SK-N-MC (cell line): ENCODE measurements around the gene SOSTDC1.

ENCODE experiments used
- DNase-seq: peaks from one replicate; pipeline ENCODE4 v3.0.0-alpha.2; 2011; ENCODE audit warnings: low read depth, low spot score
- H3K27ac ChIP-seq: fragments of 200-600 bp; sonication (generic); 2 replicates; pipeline ENCODE4 v1.5.1; 2016; ENCODE audit warnings: mixed run types
- H3K36me3 ChIP-seq: fragments of 200-600 bp; sonication (generic); 2 replicates; pipeline ENCODE4 v1.6.1; 2017; ENCODE audit warnings: antibody characterized with exemption, low read length, mixed read lengths; ENCODE audit not compliant: insufficient read depth
- H3K4me3 ChIP-seq: fragments of 200-600 bp; sonication (generic); 2 replicates; pipeline ENCODE4 v1.5.1; 2016
- H3K9ac ChIP-seq: fragments of 200-600 bp; sonication (generic); 2 replicates; pipeline ENCODE4 v1.8.0; 2017; ENCODE audit warnings: mixed run types, mixed read lengths; ENCODE audit not compliant: insufficient read length
- H3K9me3 ChIP-seq: fragments of 200-600 bp; sonication (generic); 2 replicates; pipeline ENCODE4 v1.6.1; 2017; ENCODE audit warnings: low read depth, mild to moderate bottlenecking, antibody characterized with exemption, low read length, moderate library complexity, mixed read lengths
- EZH2 ChIP-seq: fragments of 200-600 bp; sonication (generic); IDR thresholded peaks from one replicate; pipeline ENCODE4 v1.6.1; 2017; ENCODE audit warnings: antibody characterized with exemption
- FOXP2 ChIP-seq: optimal IDR thresholded peaks from 2 replicates; pipeline ENCODE3; 2011; ENCODE audit warnings: mild to moderate bottlenecking, moderate library complexity; ENCODE audit not compliant: insufficient read depth; ENCODE audit errors: extremely low read length, control extremely low read depth
- POLR2AphosphoS5 ChIP-seq: IDR thresholded peaks from 2 replicates; pipeline ENCODE4 v1.6.1; 2012; ENCODE audit warnings: mild to moderate bottlenecking, low read depth, low read length, borderline replicate concordance

SOSTDC1 gene

DNA sequence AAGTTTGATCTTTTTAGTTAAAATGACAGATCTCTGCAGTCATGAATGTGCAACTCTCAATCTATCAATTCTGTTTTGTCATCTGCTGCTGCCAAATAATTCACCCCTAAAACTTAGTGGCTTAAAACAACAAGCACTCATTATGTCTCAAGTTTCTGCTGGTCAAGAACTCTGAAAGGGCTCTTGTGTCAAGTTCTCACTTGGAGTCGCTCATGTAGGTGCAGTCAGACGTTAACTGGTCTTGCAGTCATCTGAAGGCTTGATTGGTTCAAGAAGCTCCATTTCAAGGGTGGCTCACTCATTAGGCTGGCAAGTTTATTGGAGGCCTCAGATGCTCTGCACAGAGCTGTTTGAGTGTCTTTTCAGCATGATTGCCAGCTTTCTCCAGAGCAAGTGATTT, 32.6 kb upstream of the SOSTDC1 start:
- H3K4me3 ChIP-seq: no peak overlapping the region
- no peak overlapping the region for H3K9ac ChIP-seq
- no peaks in the 10 kb centered on the region for H3K36me3 ChIP-seq
- no peaks in the 10 kb centered on the region for H3K9me3 ChIP-seq
- no peak overlapping the region for H3K27ac ChIP-seq
- no peak for DNase-seq
- TF ChIP-seq POLR2AphosphoS5 (no peak), FOXP2 (no peak), EZH2 (no peak)

DNA sequence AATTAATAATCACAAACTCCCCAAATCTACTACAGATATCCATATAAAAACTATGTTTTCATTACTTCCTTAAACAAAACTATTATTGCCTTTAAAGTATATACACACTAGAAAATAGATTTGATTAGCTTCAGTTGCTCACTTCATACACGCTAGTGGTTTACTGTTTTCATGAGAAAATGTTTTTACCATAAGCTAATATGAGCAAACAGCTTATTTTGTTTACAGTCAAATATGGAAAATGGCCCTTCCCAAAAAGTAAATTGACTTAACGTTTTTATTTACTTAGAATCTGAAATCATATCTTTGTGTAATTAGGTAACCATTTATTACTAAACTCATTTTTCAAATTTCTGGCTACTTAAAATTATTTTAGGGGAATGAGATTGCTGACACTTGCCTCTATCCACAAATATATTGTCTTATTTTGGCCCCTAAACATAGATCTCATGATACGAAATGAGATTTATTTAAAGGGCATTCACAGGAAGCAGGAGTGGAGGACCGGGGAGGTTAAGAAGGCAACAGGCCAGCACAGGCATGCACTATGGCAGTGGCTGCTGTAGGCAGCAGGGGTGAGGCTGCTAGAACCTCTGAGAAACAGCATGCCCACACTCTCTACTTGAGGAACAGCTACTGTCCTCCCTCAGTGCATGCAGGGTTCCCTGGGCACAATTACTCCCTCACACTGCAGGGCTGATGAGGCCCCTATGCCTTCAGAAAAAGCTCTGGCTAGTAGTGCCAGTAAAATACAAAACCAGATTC, 29.6 kb upstream of the SOSTDC1 start:
- Histone ChIP-seq H3K9ac (no peak overlapping the region), H3K9me3 (no peaks in the 10 kb centered on the region), H3K27ac (no peak overlapping the region), H3K36me3 (no peaks in the 10 kb centered on the region), H3K4me3 (no peak overlapping the region)
- no peak for DNase-seq
- no peak for TF ChIP-seq POLR2AphosphoS5

DNA sequence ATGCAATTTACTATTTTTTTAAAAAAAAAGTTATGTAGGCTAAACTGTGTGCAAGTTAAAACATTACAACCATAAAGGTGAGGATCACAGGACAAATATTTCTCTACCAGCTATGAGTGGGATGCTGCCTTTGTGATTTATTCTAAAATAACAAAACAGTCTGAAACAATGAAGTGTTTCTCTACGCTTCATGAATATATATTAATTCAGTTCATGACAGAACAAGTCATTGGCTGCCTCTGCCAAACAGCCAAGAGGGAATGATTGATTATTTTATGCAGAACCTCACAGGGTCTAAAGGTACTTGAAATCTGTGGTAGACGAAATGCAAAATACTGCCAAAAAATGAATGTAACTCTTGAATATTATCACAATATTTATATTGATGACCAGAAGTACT, 29.0 kb upstream of the SOSTDC1 start:
- TF ChIP-seq POLR2AphosphoS5 (no peak), FOXP2 (no peak), EZH2 (no peak)
- H3K9me3 ChIP-seq: no peaks in the 10 kb centered on the region
- DNase-seq: no peak

DNA sequence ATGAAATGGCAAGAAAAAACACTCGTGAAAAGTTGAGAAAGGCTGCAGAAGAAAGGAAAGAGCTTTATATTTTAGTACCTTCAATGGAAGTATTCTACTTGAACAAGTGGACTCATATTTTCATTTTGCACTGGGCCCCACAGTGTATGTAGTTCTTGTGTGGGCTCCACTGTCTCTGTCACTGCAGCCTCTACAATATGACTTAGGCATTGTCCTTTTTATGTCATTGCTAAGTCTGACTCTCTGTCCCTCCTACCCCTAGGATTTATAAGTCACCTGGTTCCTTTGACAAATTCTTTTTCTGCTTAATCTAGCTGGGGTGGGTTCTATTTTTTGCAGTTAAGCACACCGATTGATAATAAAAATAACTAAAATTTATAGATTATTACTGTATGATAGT, 27.7 kb upstream of the SOSTDC1 start:
- Histone ChIP-seq H3K27ac (no peak overlapping the region), H3K9ac (no peak overlapping the region), H3K4me3 (no peak overlapping the region), H3K9me3 (no peaks in the 10 kb centered on the region), H3K36me3 (no peaks in the 10 kb centered on the region)
- TF ChIP-seq POLR2AphosphoS5 (no peak), EZH2 (no peak), FOXP2 (no peak)
- DNase-seq: no peak

More for the DNA sequence above, 29.0 kb upstream of the SOSTDC1 start:
- H3K27ac ChIP-seq: no peak overlapping the region
- no peak overlapping the region for H3K4me3 ChIP-seq
- no peaks in the 10 kb centered on the region for H3K36me3 ChIP-seq
- no peak overlapping the region for H3K9ac ChIP-seq

DNA sequence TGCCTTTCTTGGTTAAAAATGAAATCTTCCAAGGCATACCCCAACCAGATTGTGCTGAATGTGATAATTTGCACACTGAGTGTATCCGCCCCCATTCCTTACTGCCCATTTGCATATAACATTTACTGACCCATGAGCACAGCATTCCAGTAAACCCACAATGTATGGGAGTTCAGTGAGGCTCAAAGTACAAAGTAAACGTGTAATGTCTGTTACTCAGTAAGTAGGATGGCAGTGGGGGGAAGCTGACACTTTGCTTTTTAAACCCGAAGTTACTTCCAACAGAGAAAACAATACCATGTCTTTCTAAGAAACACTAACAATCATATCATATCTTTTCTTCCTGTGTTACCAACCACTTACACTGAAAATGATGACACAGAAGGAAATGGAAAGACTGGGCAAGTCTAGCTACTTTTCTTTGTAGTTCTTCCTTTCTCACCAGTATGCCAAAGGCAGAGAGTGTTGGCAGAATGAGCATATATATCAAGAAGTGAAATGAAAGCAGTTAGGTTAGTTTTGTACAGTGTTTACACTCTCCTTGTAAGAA, 27.1 kb upstream of the SOSTDC1 start:
- Histone ChIP-seq H3K9ac (no peak overlapping the region), H3K36me3 (no peaks in the 10 kb centered on the region), H3K9me3 (no peaks in the 10 kb centered on the region), H3K27ac (no peak overlapping the region), H3K4me3 (no peak overlapping the region; the same call in 1 of the 2 replicates)
- no peak for DNase-seq
- TF ChIP-seq POLR2AphosphoS5: no peak
- TF ChIP-seq FOXP2: no peak
- TF ChIP-seq EZH2: no peak

DNA sequence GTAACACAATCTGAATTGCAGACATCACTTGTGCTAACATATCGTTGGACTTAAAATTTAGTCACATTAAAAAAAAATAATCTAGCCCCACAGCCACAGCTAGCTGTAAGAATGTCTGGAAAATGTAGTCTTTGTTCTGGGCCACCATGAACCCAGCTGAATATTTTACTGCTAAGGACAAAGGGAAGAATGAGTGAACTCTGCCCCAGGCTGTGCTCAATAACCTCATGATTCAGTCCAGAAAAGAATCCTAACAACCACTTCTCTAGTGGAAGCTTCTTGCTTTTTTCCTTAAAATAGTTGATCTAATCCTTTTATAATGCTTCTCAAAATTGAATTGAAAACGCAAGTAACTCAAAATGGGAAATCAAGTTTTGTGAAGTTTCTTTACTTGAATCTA, 25.6 kb upstream of the SOSTDC1 start:
- Histone ChIP-seq H3K9me3 (no peaks in the 10 kb centered on the region), H3K36me3 (no peaks in the 10 kb centered on the region), H3K4me3 (no peak overlapping the region), H3K9ac (no peak overlapping the region), H3K27ac (no peak overlapping the region)
- no peak for DNase-seq
- TF ChIP-seq EZH2 (no peak), FOXP2 (no peak), POLR2AphosphoS5 (no peak)

DNA sequence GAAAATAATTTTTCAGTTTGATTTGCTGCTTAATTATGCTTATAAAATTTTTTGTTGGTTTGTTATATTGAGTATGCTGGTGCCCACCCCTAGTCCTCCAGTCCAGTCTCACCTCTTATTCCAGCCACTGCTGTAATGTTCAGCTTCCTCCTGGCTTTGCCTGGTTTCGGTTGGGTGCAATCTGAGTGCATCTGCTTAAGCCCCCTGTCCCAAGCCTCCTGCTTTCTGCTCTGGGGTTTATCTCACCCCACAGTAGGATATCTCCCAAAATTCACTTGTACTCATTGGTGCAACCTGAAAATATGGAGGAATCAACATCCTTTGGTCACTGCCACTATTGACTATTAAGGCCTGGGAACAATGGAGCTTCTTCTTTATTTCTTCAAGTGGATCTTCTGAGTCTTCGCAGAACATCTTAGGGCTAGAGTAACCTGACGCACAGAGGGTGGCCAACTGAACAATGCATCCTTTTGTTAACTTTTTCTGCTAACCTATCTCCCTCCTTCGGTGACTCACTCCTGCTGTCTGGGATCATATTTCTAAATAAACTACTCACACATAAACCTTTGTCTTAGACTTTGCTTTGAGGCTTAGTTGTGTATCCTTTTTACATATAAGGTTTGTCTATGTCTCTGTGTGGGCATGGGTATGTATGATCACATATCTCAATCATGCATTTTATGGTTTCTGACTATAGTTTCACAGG, 19.1 kb upstream of the SOSTDC1 start:
- no peak overlapping the region for H3K27ac ChIP-seq
- H3K36me3 ChIP-seq: no peaks in the 10 kb centered on the region
- DNase-seq: no peak
- no peak for TF ChIP-seq FOXP2
- TF ChIP-seq POLR2AphosphoS5: no peak
- no peaks in the 10 kb centered on the region for H3K9me3 ChIP-seq
- H3K9ac ChIP-seq: no peak overlapping the region
- no peak overlapping the region for H3K4me3 ChIP-seq

DNA sequence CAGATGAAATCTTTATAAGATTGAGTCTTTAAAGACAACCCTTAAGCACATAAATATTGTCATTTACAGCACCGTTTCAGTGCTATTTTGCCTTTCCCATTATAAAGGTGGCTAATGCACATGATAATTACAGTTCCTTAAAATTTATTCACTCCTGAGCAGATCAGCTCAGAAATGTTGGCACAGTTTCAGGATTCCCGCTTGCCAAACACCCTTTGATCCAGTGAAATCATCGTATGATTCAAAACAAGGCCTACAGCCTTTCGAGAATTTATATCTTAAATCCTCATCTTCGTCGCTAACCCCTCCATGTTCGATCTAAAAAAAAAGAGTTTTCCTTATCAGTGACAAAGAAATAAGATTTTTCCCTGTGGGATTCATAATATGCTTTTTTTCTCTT, 14.1 kb upstream of the SOSTDC1 start:
- Histone ChIP-seq H3K4me3 (no peak overlapping the region), H3K9me3 (no peaks in the 10 kb centered on the region), H3K36me3 (no peaks in the 10 kb centered on the region), H3K9ac (no peak overlapping the region), H3K27ac (no peak overlapping the region)
- DNase-seq: no peak
- TF ChIP-seq EZH2: no peak
- no peak for TF ChIP-seq FOXP2
- TF ChIP-seq POLR2AphosphoS5: no peak
